Measurements from ENCODE around the gene MKKS.
"Not testable (repeated sequence)": the region's sequence is repeated elsewhere in the genome, so short reads cannot be mapped to it uniquely, and the experiment has no call there.

The MKKS gene

GRCh38 chr20:10448270-10449156, 14.5 kb upstream of the MKKS start:
- no peak for DNase-seq

DNA sequence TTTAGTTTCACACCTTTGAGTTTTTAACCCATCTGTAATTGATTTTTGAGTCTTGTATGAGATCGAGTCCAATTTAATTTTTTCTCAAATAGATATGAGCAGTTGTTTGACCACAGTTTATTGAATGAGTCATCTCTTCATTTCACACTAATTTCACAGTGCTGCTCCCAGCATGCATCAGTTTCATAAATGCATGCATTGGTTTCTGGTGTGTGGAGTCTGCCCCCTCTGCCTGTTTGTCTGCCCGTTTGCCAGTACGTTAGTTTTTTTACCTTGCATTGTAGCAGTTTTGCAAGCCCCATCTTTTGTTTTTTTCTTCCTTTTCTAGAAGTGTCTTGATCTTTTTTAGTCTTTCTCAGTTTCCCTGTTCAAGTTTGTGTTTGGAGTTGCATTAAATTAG, 13.0 kb upstream of the MKKS start:
- peak; percentile 60 for DNase-seq

GRCh38 chr20:10445758-10446157, 11.7 kb upstream of the MKKS start:
- no peak for DNase-seq

- DNase-seq, result no peak
These were observed 9.9 kb upstream of the MKKS start for GRCh38 chr20:10443936-10444335.

DNA sequence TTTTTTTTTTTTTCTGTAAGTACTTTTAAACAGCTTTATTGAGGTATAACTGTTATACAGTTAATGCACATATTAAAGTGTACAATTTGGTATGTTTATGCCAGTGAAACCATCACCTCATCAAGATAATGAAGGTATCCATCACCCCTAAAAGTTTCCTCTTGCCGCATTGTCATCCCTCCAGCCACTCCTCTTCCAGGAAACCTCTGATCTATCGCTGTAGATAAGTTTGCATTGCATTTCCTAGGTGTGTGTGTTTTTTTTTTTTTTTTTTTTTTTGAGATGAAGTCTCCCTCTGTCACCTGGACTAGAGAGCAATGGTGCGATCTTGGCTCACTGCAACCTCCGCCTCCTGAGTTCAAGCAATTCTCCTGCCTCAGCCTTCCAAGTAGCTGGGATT, 4.2 kb upstream of the MKKS start:
- DNase-seq, result no peak

GRCh38 chr20:10436053-10436699, 2.2 kb upstream of the MKKS start:
- DNase-seq, result no peak

DNA sequence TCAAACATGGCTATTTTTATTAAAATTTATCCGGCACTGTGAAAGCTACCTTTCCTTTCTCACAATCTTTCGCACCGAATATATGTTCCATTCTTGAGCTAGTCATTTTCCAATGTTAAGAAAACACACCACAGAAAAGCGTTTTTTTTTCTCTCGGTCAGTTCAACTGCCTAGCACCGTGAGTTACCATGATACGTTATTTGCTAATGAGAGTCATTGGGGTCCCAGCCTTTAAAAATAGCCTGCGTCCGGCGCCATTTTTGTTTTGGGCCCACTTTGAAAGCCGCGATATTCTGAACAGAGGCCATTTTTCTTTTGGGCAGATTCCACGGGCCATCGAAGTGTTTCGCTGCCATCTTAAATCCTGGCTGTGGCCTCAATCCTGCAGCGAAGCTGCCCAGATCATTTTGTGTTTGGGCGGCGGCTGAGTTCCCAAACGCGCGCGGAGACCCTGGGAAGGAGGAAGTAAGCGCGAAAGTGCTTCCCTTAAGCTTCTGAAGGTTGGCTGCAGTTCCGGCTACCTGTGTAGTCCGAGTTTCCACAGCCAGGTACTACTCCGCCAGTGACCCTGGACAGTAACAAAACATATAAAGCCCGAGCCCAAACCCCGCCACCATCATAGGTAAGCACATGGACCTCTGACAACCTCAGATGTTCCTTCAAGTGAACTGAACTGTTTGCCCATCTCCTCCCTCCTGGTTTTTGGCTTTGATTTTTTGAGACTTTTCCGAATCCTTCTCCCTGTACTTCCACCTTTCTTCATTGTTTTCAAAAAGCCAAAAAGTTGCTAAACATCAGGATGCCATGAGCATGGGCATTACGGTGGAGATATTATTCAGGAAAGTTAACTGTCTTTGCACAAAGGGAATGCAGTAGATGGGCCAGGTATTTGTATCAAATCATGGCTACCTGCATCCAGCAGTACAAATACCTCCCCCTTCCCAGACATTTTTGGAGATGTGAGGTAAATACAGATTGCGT, 1.1 kb upstream of the MKKS start, which contains the start of gene SLX4IP:
Gene SLX4IP (plus strand): TSS at position 474 of the 981 bp plus-strand sequence. CDS start 22,900 bp downstream, outside the sequence.
- DNase-seq, result peak; percentile 88

GRCh38 chr20:10434467-10434831, 427 bp upstream of the MKKS start:
- peak; percentile 87 for DNase-seq

- DNase-seq, result no peak
These were observed 904 bp downstream of the MKKS start for GRCh38 chr20:10433014-10433622.

GRCh38 chr20:10432079-10432478, 1.9 kb downstream of the MKKS start:
- DNase-seq, result no peak

DNA sequence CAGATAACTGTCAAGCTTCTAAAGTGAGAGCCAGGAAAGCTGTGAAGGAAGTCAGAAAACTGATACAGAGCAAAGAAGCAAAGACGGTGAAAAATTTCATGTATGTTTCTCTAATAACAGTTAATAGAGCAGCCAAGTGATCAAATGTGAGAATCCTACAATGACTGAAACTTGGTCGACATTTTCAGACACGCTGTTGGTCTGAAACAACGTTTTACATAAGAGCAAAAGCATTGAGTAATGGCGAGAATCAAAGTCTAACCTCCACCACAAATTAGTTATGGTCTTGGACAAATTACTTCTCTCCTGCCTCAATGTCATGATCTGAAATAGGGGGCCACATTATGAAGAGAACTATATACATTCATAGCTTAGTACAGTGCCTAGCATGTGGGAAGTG, 3.3 kb downstream of the MKKS start:
- DNase-seq, result no peak

DNA sequence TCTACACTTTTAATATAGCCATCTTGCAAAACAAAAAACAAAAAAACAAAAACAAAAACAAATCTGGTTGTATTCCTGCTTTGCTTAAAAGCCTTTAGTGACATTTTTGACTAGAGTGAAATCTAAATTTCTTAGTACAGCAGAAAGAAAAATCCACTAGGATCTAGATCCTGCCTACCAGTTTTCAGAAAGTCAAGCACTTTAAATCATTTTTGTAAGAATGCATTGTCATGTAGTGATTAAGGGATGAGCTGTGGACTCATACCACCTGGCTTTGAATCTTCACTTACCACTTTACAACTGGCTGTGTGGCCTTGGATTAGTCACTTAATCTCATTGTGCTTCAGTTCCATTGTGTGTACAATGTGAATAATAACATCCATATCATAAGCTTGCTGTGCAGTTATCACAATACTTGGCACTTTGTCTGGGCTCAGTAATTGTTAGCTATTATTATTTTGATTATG, 4.0 kb downstream of the MKKS start:
- no peak for DNase-seq

DNA sequence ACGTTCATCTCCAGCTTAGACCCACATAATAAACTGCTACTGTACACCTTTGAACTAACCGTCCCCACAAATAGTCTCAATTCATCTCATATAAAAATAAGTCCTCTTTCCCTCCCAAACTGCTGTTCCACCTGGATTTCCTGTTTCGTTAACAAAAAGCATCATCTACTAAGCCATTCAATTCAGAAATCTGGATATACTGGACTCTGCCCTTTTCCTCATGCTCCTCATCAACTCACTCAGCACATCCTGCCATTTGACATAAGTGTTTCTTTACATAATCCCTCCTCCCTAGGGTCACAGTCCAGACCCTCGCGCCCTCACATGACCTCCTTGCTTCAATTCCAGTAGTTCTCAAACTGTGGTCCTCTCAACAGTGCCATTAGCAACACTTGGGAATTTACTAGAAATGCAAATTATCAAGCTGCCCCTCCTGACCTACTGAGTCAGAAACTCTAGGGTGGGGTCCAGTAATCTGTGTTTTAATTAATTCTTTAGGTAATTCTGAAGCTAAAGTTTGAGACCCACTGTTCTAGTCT, 4.5 kb downstream of the MKKS start:
- DNase-seq, result no peak

- DNase-seq, result no peak
These were observed 6.0 kb downstream of the MKKS start for GRCh38 chr20:10428008-10428407.

DNA sequence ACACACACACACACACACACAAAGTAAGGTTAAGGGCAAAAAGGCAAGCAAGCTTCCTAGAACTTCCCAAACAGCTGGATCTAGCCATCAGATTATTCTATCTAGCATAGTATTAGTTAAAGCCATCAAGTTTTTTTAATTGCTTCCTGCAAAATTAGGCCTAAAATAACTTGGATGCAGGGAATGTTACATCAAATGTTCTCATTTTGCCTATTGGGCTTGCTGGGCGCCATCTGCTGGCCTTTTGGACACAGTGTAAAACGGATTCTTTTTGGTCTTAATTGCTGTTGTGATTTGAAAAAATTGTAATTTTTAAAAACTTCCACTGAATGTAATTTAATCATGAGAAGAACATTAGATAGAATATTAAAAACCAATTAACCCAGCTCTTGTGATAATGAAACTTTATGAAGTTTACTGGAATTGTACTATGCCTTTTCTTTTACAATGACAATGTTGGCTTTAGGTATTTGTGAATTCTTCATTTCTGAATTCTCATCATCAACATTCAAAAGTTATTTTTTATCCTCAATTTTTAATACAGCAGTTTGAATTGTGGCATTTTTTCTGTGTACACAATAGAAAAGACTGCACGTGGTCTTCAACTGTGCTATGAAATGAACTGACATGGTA, 6.8 kb downstream of the MKKS start:
- DNase-seq, result peak; percentile 42

- no peak for DNase-seq
These were observed 10.3 kb downstream of the MKKS start for GRCh38 chr20:10423735-10424134.

GRCh38 chr20:10419550-10420133, 14.4 kb downstream of the MKKS start:
- no peak for DNase-seq

DNA sequence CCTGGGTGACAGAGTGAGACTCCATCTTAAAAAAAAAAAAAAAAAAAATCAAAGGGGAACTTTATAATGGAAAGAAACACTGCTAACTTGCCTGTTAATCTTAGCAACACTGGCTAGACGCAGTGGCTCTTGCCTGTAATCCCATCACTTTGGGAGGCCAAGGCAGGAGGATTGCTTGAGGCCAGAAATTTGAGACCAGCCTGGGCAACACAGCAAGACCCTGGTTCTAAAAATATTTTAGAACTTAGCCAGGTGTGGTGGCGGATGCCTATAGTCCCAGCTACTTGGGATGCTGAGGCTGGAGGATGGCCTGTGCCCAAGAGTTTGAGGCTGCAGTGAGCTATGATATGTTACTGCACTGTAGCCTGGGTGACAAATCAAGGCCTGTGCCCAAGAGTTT, 16.8 kb downstream of the MKKS start:
- not testable (repeated sequence) for DNase-seq

- no peak for DNase-seq
These were observed 18.9 kb downstream of the MKKS start for GRCh38 chr20:10415013-10415650.

GRCh38 chr20:10412591-10413408, 21.2 kb downstream of the MKKS start:
- DNase-seq, result no peak

Data from stimulated activated CD4-positive, alpha-beta T cell treated with anti-CD3 and anti-CD28 coated beads, Interleukin-4, amount 100 ng/mL, for 24 hours (primary cell).